HUES48 (cell line): ENCODE results near the gene PTBP3.
A peak's percentile ranks its signal among the peaks of the same experiment; 100 is the strongest.
"Not testable (repeated sequence)": the region's sequence is repeated elsewhere in the genome, so short reads cannot be mapped to it uniquely, and the experiment has no call there.

Source experiments
- H3K27ac ChIP-seq: one replicate; pipeline ENCODE4 v1.7.0; 2013; ENCODE audit warnings: low read depth, low read length, inconsistent platforms
- H3K27me3 ChIP-seq: 2 replicates; pipeline ENCODE4 v1.6.1; 2013; ENCODE audit warnings: mild to moderate bottlenecking, low read length; ENCODE audit not compliant: control insufficient read depth, insufficient read depth
- H3K36me3 ChIP-seq: 2 replicates; pipeline ENCODE4 v1.6.1; 2013; ENCODE audit warnings: low read length; ENCODE audit not compliant: control insufficient read depth, insufficient read depth
- H3K4me1 ChIP-seq: 2 replicates; pipeline ENCODE4 v1.6.1; 2013; ENCODE audit warnings: mild to moderate bottlenecking, low read length; ENCODE audit not compliant: control insufficient read depth, insufficient read depth
- H3K4me3 ChIP-seq: 2 replicates; pipeline ENCODE4 v1.5.1; 2013; ENCODE audit warnings: mild to moderate bottlenecking, low read depth, low read length
- H3K9ac ChIP-seq: 2 replicates; pipeline ENCODE4 v1.6.1; 2013; ENCODE audit warnings: mild to moderate bottlenecking, low read depth, low read length, moderate library complexity
- H3K9me3 ChIP-seq: 2 replicates; pipeline ENCODE4 v1.6.1; 2013; ENCODE audit warnings: low read length; ENCODE audit not compliant: control insufficient read depth, insufficient read depth

PTBP3 gene

GRCh38 chr9:112203536-112203935, 129.9 kb downstream of the PTBP3 start:
- Histone ChIP-seq H3K36me3 (no peaks in the 10 kb centered on the region), H3K27me3 (no peaks in the 10 kb centered on the region), H3K4me3 (no peak overlapping the region), H3K4me1 (no peaks in the 10 kb centered on the region), H3K9ac (no peak overlapping the region), H3K9me3 (no peaks in the 10 kb centered on the region), H3K27ac (no peak overlapping the region)

- Histone ChIP-seq H3K27me3 (no peaks in the 10 kb centered on the region), H3K9ac (no peak overlapping the region), H3K27ac (no peak overlapping the region), H3K9me3 (no peaks in the 10 kb centered on the region), H3K4me1 (no peaks in the 10 kb centered on the region), H3K4me3 (no peak overlapping the region), H3K36me3 (no peaks in the 10 kb centered on the region)
These were observed 132.7 kb downstream of the PTBP3 start for GRCh38 chr9:112200711-112201110.

GRCh38 chr9:112198646-112199045, 134.8 kb downstream of the PTBP3 start:
- Histone ChIP-seq H3K9me3 (no peaks in the 10 kb centered on the region), H3K36me3 (no peaks in the 10 kb centered on the region), H3K27ac (no peak overlapping the region), H3K4me1 (peaks cover 7% of the 10 kb centered on the region), H3K27me3 (no peaks in the 10 kb centered on the region), H3K9ac (no peak overlapping the region), H3K4me3 (no peak overlapping the region)

- Histone ChIP-seq H3K4me3 (no peak overlapping the region), H3K9ac (no peak overlapping the region), H3K27ac (no peak overlapping the region), H3K9me3 (no peaks in the 10 kb centered on the region), H3K4me1 (peaks cover 12% of the 10 kb centered on the region), H3K27me3 (no peaks in the 10 kb centered on the region), H3K36me3 (no peaks in the 10 kb centered on the region)
These were observed 138.4 kb downstream of the PTBP3 start for GRCh38 chr9:112194969-112195431.

GRCh38 chr9:112193572-112194288, 139.7 kb downstream of the PTBP3 start:
- H3K4me1 ChIP-seq = peaks cover 12% of the 10 kb centered on the region
- no peaks in the 10 kb centered on the region for H3K9me3 ChIP-seq
- no peaks in the 10 kb centered on the region for H3K36me3 ChIP-seq
- H3K9ac ChIP-seq = no peak overlapping the region
- no peaks in the 10 kb centered on the region for H3K27me3 ChIP-seq
- no peak overlapping the region for H3K4me3 ChIP-seq
- H3K27ac ChIP-seq = peak overlapping the region; percentile 73

- not testable (repeated sequence) for H3K9me3 ChIP-seq, H3K9ac ChIP-seq, H3K27me3 ChIP-seq, H3K4me3 ChIP-seq, H3K36me3 ChIP-seq, H3K27ac ChIP-seq
- H3K4me1 ChIP-seq = peaks cover 12% of the 10 kb centered on the region
These were observed 143.1 kb downstream of the PTBP3 start for GRCh38 chr9:112190320-112190719.

GRCh38 chr9:112188884-112189283, 144.5 kb downstream of the PTBP3 start:
- Histone ChIP-seq H3K9me3 (no peaks in the 10 kb centered on the region), H3K36me3 (no peaks in the 10 kb centered on the region), H3K27me3 (no peaks in the 10 kb centered on the region), H3K4me1 (peaks cover 8% of the 10 kb centered on the region), H3K9ac (no peak overlapping the region), H3K4me3 (no peak overlapping the region), H3K27ac (no peak overlapping the region)

GRCh38 chr9:112187404-112187803, 146.0 kb downstream of the PTBP3 start:
- Histone ChIP-seq H3K36me3 (no peaks in the 10 kb centered on the region), H3K9ac (no peak overlapping the region), H3K4me1 (no peaks in the 10 kb centered on the region), H3K27ac (no peak overlapping the region), H3K27me3 (no peaks in the 10 kb centered on the region), H3K4me3 (no peak overlapping the region), H3K9me3 (no peaks in the 10 kb centered on the region)

GRCh38 chr9:112186695-112187094, 146.7 kb downstream of the PTBP3 start:
- Histone ChIP-seq H3K4me3 (no peak overlapping the region), H3K9me3 (no peaks in the 10 kb centered on the region), H3K4me1 (no peaks in the 10 kb centered on the region), H3K9ac (no peak overlapping the region), H3K36me3 (no peaks in the 10 kb centered on the region), H3K27me3 (no peaks in the 10 kb centered on the region), H3K27ac (no peak overlapping the region)

GRCh38 chr9:112184946-112185345, 148.5 kb downstream of the PTBP3 start:
- Histone ChIP-seq H3K27ac (no peak overlapping the region), H3K9me3 (no peaks in the 10 kb centered on the region), H3K4me3 (no peak overlapping the region), H3K36me3 (no peaks in the 10 kb centered on the region), H3K4me1 (peaks cover 5% of the 10 kb centered on the region; the same call in 1 of the 2 replicates), H3K27me3 (no peaks in the 10 kb centered on the region), H3K9ac (no peak overlapping the region)

GRCh38 chr9:112184221-112184620, 149.2 kb downstream of the PTBP3 start:
- peaks cover 5% of the 10 kb centered on the region; the same call in 1 of the 2 replicates for H3K4me1 ChIP-seq

More at GRCh38 chr9:112184221-112184620, 149.2 kb downstream of the PTBP3 start:
- no peaks in the 10 kb centered on the region for H3K36me3 ChIP-seq
- no peak overlapping the region for H3K27ac ChIP-seq
- no peaks in the 10 kb centered on the region for H3K27me3 ChIP-seq
- H3K9me3 ChIP-seq = no peaks in the 10 kb centered on the region
- no peak overlapping the region for H3K4me3 ChIP-seq
- no peak overlapping the region for H3K9ac ChIP-seq
